SH-SY5Y (cell line): Measurements from ENCODE around the gene ODF4.

ENCODE experiments used
- GATA2 ChIP-seq: IDR thresholded peaks from 2 replicates; pipeline ENCODE4 v1.6.1; 2011; ENCODE audit warnings: mild to moderate bottlenecking, low read depth, low read length
- GATA3 ChIP-seq: IDR thresholded peaks from 2 replicates; pipeline ENCODE4 v1.6.1; 2011; ENCODE audit warnings: low read depth, mild to moderate bottlenecking, low read length, moderate library complexity

GRCh38 chr17:8350339-8350738, 10.7 kb downstream of the ODF4 start:
- no peak for TF ChIP-seq GATA3
- TF ChIP-seq GATA2 = no peak
